Activated T-helper 1 cell treated with anti-CD3 and anti-CD28 coated beads, Interleukin-12 subunit alpha, Interleukin-12 subunit beta, Interleukin-2, Interleukin-4 antibody, amounts not matched to agents 30 ng/mL and 10 ng/mL and 1 ng/mL, durations not matched to agents 14 hours and 24 hours and 36 hours (primary cell): ENCODE measurements around the gene SAT2. TPM values are rescaled to one million over a fixed set of nuclear protein-coding genes. Genes with fewer than 3 reads are reported as not detected.
"Not testable (repeated sequence)": the region's sequence is repeated elsewhere in the genome, so short reads cannot be mapped to it uniquely, and the experiment has no call there.

Experiments used
- DNase-seq: peaks from one replicate; pipeline ENCODE4 v3.0.0; 2021; ENCODE audit warnings: low spot score
- H3K27ac Mint-ChIP-seq: one replicate; pipeline ENCODE4 v1.8.0; 2021; ENCODE audit warnings: mild to moderate bottlenecking, mixed read lengths
- H3K27me3 Mint-ChIP-seq: one replicate; pipeline ENCODE4 v1.8.0; 2022; ENCODE audit warnings: mild to moderate bottlenecking, moderate library complexity, mixed read lengths; ENCODE audit not compliant: insufficient read depth
- H3K36me3 Mint-ChIP-seq: one replicate; pipeline ENCODE4 v1.8.0; 2021; ENCODE audit warnings: low read depth, mixed read lengths
- H3K4me1 Mint-ChIP-seq: one replicate; pipeline ENCODE4 v1.8.0; 2021; ENCODE audit warnings: low read depth, mixed read lengths
- H3K4me3 Mint-ChIP-seq: one replicate; pipeline ENCODE4 v1.8.0; 2021; ENCODE audit warnings: mild to moderate bottlenecking, moderate library complexity, mixed read lengths
- H3K9me3 Mint-ChIP-seq: one replicate; pipeline ENCODE4 v1.8.0; 2021; ENCODE audit warnings: mixed read lengths
- intact Hi-C: fragments of 100-400 bp; cut with micrococcal nuclease; formaldehyde crosslinking; loops from one replicate; pipeline ENCODE4 v1.15.1; 2024
- total RNA-seq: library from RNA; stranded (reverse); gene quantifications from 2 replicates; pipeline ENCODE4 v1.2.3, GENCODE V29; 2022

SAT2 gene
- total RNA-seq, 1 donor from 2014 or later, result 23.8 TPM

DNA sequence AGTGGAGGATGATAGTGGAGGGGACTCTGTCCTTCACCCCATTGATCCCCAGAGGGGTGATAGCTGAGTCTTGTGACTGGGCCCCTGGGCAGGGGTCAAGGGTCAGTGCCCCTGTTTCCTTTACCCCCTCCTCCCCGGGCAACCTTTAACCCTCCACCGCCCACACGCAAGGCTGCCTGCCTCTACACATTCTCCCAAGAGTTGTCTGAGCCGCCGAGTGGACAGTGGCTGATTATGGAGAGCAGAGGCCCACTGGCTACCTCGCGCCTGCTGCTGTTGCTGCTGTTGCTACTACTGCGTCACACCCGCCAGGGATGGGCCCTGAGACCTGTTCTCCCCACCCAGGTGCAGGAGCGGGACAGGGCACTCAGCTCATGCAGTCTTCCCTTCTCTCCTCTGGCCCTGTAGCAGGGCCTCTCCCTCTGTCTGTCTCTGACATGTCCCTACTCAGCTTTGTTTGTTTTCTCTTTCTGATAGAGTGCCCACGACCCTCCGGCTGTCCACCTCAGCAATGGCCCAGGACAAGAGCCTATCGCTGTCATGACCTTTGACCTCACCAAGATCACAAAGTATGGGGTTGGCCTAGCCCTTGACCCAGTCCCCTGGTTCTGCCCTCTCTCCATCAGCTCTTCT lies 2.4 kb upstream of the SAT2 start, which contains the start of gene SHBG:
SHBG (plus strand) TSS at position 197 of the 633 bp plus-strand sequence; CDS start at position 235, 38 bp downstream.
- Mint-ChIP-seq H3K4me1 (peaks cover 18% of the 10 kb centered on the region), H3K27ac (no peak within 1 kb of the TSS)

DNA sequence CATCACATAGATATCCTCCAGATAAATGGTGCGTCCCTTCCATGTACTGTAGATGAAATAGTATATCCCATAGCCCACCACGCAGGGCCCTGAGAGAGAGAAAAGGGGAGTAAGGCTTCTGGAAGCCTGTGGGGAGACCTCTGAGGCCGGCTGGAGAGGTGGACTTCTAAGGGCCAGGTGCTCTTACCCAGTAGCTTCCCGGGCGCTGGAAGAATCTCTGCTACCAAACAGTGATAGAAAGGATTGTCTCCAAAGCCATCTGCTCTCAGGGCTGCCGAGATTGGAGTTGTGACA lies 718 bp downstream of the SAT2 start:
- DNase-seq, result no peak
- Mint-ChIP-seq H3K4me3 (peak overlapping the region; percentile 89), H3K9me3 (no peaks in the 10 kb centered on the region), H3K27me3 (no peaks in the 10 kb centered on the region), H3K4me1 (peaks cover 18% of the 10 kb centered on the region), H3K27ac (peak overlapping the region; percentile 58), H3K36me3 (peaks cover 3% of the 10 kb centered on the region)
- intact Hi-C loops, result loop anchor here (1.0 to 2.0 kb wide), 4 partner anchors 12 to 492 kb away; partner anchors contain the start of genes ALOXE3, ATP1B2 and WRAP53

More for the DNA sequence above, 2.4 kb upstream of the SAT2 start, which contains the start of gene SHBG:
- H3K4me3 Mint-ChIP-seq, result no peak within 1 kb of the TSS
- DNase-seq, result no peak
- intact Hi-C loops, result no loop called here
- H3K36me3 Mint-ChIP-seq, result peaks cover 3% of the 10 kb centered on the region
- no peaks in the 10 kb centered on the region for H3K9me3 Mint-ChIP-seq
- no peaks in the 10 kb centered on the region for H3K27me3 Mint-ChIP-seq

DNA sequence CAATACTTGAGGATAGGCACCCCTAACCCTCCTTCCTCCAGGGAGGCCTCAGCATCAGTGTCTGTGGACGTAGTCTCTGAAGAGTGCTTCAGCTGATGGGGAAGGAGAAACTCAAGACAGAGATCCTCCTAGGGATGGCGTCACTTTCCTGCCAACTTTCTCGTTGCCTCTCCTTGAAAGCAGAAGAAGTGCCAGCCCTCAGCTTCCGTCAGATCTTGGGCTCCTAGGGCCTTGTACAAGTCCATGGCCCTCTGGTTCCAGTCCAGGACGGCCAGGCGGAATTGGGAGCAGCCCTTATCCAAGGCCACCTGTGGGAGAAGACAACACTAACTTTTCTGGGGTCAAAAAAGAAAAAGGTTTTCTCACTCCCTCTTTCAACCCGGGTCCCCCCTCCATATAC lies 1.3 kb downstream of the SAT2 start:
- peaks cover 3% of the 10 kb centered on the region for H3K36me3 Mint-ChIP-seq
- H3K27me3 Mint-ChIP-seq, result no peaks in the 10 kb centered on the region
- H3K4me3 Mint-ChIP-seq, result peak overlapping the region; percentile 89
- peaks cover 18% of the 10 kb centered on the region for H3K4me1 Mint-ChIP-seq
- DNase-seq, result no peak
- intact Hi-C loops, result loop anchor here (2.0 kb wide), 1 partner anchor 492 kb away; the partner anchor contains the start of gene ALOXE3
- no peaks in the 10 kb centered on the region for H3K9me3 Mint-ChIP-seq
- no peak overlapping the region for H3K27ac Mint-ChIP-seq

DNA sequence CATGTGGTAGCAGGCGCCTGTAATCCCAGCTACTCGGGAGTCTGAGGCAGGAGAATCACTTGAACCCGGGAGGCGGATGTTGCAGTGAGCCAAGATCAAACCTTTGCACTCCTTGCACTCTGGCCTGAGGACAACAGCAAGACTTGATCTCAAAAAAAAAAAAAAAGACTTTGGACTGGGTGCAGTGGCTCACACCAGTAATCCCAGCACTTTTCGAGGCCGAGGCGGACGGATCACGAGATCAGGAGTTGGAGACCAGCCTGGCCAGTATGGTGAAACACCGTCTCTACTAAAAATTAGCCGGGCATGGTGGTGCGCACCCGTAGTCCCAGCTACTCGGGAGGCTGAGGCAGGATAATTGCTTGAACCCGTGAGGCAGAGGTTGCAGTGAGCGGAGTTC lies 1.9 kb downstream of the SAT2 start:
- not testable (repeated sequence) for H3K27ac Mint-ChIP-seq, H3K27me3 Mint-ChIP-seq, H3K9me3 Mint-ChIP-seq, H3K36me3 Mint-ChIP-seq, DNase-seq
- Mint-ChIP-seq H3K4me3 (peak overlapping the region; percentile 89), H3K4me1 (peaks cover 18% of the 10 kb centered on the region)
- intact Hi-C loops, result loop anchor here (2.0 kb wide), 1 partner anchor 493 kb away; the partner anchor contains the start of gene ALOXE3

DNA sequence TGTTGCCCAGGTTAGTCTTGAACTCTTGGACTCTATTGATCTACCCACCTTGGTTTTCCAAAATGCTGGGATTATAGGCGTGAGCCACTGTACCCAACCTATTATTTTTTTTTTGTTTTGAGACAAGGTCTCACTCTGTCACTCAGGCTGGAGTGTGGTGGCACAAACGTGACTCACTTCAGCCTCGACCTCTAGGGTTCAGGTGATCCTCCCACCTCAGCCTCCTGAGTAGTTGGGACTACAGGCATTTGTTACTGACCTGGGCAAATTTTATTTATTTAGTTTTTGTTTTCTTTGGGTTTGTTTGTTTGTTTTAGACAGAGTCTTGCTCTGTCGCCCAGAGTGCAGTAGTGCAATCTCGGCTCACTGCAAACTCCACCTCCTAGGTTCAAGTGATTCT lies 4.0 kb downstream of the SAT2 start:
- Mint-ChIP-seq H3K9me3 (no peaks in the 10 kb centered on the region), H3K4me3 (no peak overlapping the region), H3K4me1 (peaks cover 21% of the 10 kb centered on the region), H3K27ac (no peak overlapping the region), H3K27me3 (peaks cover 2% of the 10 kb centered on the region), H3K36me3 (peaks cover 3% of the 10 kb centered on the region)
- DNase-seq, result no peak
- intact Hi-C loops, result no loop called here

DNA sequence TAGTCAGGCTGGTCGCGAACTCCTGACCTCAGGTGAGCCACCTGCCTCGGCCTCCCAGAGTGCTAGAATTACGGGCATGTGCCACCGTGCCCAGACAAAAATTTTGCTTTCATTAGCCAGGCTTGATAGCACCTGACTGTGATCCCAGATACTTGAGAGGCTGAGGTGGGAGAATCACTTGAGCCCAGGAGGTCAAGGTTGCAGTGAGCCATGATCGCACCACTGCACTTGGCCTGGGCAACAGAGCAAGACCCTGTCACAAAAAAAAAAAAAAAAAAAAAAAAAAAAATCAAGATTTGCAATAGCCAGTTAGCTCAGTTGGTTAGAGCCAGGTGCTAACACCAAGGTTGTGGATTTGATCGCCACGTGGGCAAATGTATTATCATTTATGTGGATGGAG lies 6.8 kb downstream of the SAT2 start:
- H3K4me3 Mint-ChIP-seq, result no peak overlapping the region
- H3K27me3 Mint-ChIP-seq, result peaks cover 2% of the 10 kb centered on the region
- no peaks in the 10 kb centered on the region for H3K9me3 Mint-ChIP-seq
- no peaks in the 10 kb centered on the region for H3K36me3 Mint-ChIP-seq
- no peak for DNase-seq
- peaks cover 7% of the 10 kb centered on the region for H3K4me1 Mint-ChIP-seq
- intact Hi-C loops, result no loop called here
- no peak overlapping the region for H3K27ac Mint-ChIP-seq

DNA sequence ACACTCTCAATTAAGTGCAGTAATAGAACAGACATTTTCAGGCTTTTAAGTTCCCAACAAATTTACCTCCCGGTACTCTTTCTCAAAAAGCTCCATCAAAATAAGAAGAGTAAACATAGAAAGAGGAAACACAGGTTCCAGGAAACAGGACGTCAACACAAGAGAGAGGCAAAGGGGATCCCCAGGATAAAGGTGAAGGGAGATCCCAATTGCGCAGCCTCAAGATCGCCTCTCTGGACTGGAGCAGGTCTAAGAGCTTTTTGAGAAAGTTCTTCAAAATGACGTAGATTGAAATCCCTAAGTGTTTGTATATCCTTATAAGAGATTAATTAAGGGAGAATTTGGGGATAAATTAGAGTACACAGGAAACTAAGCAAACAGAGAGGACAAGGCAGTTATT lies 9.0 kb downstream of the SAT2 start:
- Mint-ChIP-seq H3K4me3 (no peak overlapping the region), H3K9me3 (no peaks in the 10 kb centered on the region), H3K27me3 (peaks cover 2% of the 10 kb centered on the region), H3K36me3 (peaks cover 1% of the 10 kb centered on the region), H3K27ac (no peak overlapping the region), H3K4me1 (peaks cover 11% of the 10 kb centered on the region)
- no peak for DNase-seq
- intact Hi-C loops, result no loop called here

DNA sequence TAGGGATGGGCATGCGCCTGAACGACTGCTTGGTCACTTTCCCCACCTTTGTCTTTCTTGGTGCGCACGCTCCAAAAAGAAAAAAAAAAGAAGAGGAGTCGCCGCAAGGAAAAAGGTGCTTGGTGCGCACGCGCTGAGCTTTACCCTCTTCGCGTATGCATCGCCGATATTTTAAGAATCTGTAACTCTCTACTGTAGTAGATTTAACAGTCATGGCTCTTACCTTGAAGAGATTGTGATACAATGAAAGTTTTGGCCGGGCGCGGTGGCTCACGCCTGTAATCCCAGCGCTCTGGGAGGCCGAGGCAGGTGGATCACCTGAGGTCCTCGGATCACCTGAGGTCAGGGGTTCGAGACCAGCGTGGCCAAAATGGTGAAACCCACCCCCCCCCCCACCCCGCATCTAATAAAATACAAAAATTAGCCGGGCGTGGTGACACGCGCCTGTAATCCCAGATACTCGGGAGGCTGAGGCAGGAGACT lies 12.3 kb downstream of the SAT2 start:
- no peak for DNase-seq
- Mint-ChIP-seq H3K36me3 (peaks cover 11% of the 10 kb centered on the region), H3K4me1 (peaks cover 38% of the 10 kb centered on the region), H3K4me3 (peak overlapping the region; percentile 82), H3K9me3 (no peaks in the 10 kb centered on the region), H3K27me3 (peaks cover under 1% of the 10 kb centered on the region), H3K27ac (peak overlapping the region; percentile 89)
- intact Hi-C loops, result loop anchor here (1.0 kb wide), 6 partner anchors 12 to 160 kb away; partner anchors contain the start of genes ATP1B2, SAT2 and WRAP53

DNA sequence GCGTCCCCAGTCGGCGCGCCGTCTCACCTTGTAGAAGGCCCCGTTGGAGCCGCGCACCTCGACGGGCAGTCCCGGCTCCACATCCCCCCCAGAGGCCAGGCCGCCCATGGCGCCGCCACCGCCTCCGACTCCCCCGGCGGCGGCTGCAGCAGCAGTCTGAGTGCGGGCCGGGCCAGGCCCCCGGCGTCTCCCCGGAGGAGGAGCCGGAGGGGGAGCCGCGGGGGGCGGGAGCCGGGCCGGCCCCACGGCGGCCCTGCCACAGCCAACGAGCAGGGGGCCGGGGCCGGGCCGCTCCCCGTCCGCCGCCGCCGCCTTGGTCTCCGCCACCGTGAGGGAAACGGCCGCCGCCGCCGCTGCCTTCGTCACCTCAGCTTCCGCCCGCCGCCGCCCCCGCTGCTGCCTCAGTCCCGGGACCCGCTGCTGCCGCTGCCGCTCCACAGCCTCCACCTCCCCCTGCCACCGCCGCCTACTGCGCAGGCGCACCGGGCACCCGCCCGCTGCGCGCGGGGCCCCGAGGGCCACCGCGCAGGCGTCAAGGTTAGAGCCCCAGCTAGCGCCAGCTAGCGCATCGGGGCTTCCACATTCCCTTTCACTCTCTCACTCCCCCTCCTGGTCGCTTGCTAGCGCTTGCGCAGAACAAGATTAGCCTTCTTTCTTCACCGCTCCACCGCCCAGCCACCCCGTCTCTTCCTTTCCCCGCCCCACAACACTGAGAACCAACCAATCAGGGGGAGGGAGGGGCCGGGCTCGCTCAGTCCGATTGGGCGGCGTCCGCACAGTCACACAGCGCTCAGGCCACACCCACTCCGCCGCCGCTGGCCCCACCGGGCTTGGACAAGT lies 13.0 kb downstream of the SAT2 start, which contains the start of gene FXR2:
FXR2 (minus strand) TSS at position 473 of the 840 bp plus-strand sequence; CDS start at position 108, 365 bp downstream.
- Mint-ChIP-seq H3K4me3 (peak within 1 kb of the TSS; percentile 85), H3K27me3 (no peaks in the 10 kb centered on the region), H3K36me3 (peaks cover 11% of the 10 kb centered on the region), H3K27ac (peak within 1 kb of the TSS; percentile 89), H3K4me1 (peaks cover 39% of the 10 kb centered on the region), H3K9me3 (no peaks in the 10 kb centered on the region)
- intact Hi-C loops, result loop anchor here (1.0 kb wide), 7 partner anchors 13 to 210 kb away; partner anchors contain the start of genes ATP1B2, SAT2, TMEM256 and WRAP53
- peak; percentile 99 for DNase-seq

DNA sequence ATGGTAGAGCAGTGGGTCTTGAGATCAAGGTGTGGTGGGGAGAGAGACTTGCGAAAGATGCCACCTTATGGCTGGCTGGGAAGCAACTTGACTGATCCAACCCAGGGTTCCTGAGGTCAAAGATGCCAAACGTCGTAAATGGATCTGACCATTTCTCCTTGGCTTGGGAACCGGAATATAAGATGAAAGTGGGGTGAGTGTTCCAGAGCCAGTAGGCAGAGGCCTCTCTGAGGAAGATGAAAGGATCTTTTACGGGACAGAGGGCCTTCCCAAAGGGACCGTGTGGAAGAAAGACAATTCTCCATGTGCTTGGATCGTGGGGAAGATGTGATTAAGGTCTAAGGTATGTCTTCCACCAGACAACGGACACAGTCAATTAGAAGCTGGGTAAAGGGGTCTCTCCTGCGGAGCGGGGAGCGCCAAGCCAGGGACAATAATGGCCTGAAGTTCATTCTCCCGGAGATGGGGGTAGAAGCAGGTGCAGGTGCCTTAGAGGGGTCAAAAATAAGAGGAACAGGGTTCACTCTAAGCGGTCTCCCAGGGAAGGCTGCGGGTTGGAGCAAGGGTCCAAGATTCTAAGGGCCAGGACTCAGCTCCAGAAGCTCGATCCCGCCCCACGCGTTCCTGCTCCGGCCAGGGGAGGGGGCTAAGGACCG lies 13.7 kb downstream of the SAT2 start:
- no peaks in the 10 kb centered on the region for H3K9me3 Mint-ChIP-seq
- H3K36me3 Mint-ChIP-seq, result peaks cover 11% of the 10 kb centered on the region
- peaks cover 38% of the 10 kb centered on the region for H3K4me1 Mint-ChIP-seq
- intact Hi-C loops, result loop anchor here (1.0 kb wide), 1 partner anchor 210 kb away; the partner anchor contains the start of gene TMEM256
- H3K4me3 Mint-ChIP-seq, result peak overlapping the region; percentile 85
- DNase-seq, result no peak
- peak overlapping the region; percentile 79 for H3K27ac Mint-ChIP-seq
- H3K27me3 Mint-ChIP-seq, result no peaks in the 10 kb centered on the region

DNA sequence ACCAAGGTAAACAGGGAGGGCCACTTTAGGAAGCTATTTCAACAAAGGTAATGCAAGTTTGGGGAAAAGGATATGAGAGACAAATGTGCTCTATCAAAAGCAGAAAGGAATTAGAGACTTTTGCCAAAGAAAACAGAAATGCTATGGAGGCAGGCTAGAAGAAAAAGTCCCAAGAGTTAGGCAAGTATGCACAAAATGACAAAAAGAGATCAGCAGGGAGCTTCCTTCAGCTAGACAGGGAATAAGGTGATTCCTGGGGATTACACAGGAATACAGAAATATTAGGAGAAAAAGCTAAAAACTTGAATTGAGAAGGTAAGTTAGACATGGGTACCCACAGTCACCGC lies 15.4 kb downstream of the SAT2 start:
- no peaks in the 10 kb centered on the region for H3K27me3 Mint-ChIP-seq
- no peak for DNase-seq
- intact Hi-C loops, result no loop called here
- H3K36me3 Mint-ChIP-seq, result peaks cover 11% of the 10 kb centered on the region
- H3K27ac Mint-ChIP-seq, result no peak overlapping the region
- no peaks in the 10 kb centered on the region for H3K9me3 Mint-ChIP-seq
- peaks cover 31% of the 10 kb centered on the region for H3K4me1 Mint-ChIP-seq
- peak overlapping the region; percentile 66 for H3K4me3 Mint-ChIP-seq

DNA sequence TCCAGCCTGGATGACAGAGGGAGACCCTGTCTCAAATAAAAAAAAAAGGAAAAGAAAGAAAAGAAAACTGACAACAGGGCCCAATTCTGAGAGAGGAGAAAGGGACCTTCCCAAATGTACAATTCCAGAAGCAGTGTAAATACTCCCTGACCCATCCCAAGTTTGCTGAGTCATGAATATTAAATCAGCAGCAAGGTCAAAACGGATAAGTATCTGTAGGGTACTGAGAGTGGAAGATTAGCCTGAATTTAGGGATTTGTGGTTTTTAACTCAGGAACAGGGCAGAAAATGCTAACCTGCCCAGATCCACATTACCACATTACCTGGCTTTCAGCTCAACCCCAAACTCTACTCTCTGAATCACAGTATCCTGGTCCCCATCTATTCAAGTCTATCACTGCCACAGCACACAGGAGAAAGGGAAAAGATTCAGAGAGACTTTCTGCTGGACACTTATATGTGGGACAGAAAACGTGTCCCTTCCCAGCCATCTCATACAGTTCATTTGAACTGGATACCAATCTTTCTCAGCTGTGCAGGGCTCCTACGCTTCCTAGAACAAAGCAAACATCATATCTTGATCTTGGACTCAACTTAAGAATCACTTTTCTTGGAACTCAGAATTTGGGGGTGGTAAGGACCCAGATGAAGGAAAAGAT lies 15.9 kb downstream of the SAT2 start:
- H3K4me3 Mint-ChIP-seq, result peak overlapping the region; percentile 66
- H3K9me3 Mint-ChIP-seq, result no peaks in the 10 kb centered on the region
- intact Hi-C loops, result no loop called here

More for the DNA sequence above, 15.9 kb downstream of the SAT2 start:
- Mint-ChIP-seq H3K27ac (no peak overlapping the region), H3K36me3 (peaks cover 11% of the 10 kb centered on the region), H3K27me3 (no peaks in the 10 kb centered on the region), H3K4me1 (peaks cover 31% of the 10 kb centered on the region)
- DNase-seq, result no peak
